Transverse colon (tissue), 4 donors: ENCODE data around the gene TBX18.

ENCODE experiments used
- CTCF ChIP-seq, 5 experiments: fragments of 200-600 bp in 3 of 5; fragments of 450-650 bp in 2 of 5; sonication (generic) in 3 of 5; IDR thresholded peaks; 1 replicate in 2 of 5; 2 replicates in 3 of 5; pipeline ENCODE4 v1.5.1; 2016 to 2017; ENCODE audit warnings: antibody characterized with exemption in 5 of 5, inconsistent platforms in 3 of 5, mild to moderate bottlenecking in 2 of 5, moderate library complexity in 1 of 5
- POLR2A ChIP-seq: fragments of 450-650 bp; IDR thresholded peaks from one replicate; pipeline ENCODE4 v1.6.1; 2016; ENCODE audit warnings: antibody characterized with exemption, mild to moderate bottlenecking, moderate library complexity
- POLR2AphosphoS5 ChIP-seq, 3 donors: sonication (generic); formaldehyde crosslinking; IDR thresholded peaks; one replicate each; pipeline ENCODE4 v1.6.1; 2016; ENCODE audit warnings: antibody characterized with exemption in 3 of 3

- TF ChIP-seq CTCF (IDR thresholded peaks at IDR 0.05) = no peak
- no peak for TF ChIP-seq POLR2A
- no peak for TF ChIP-seq POLR2AphosphoS5 (IDR thresholded peaks at IDR 0.05)
These were observed 15.0 kb upstream of the TBX18 start for GRCh38 chr6:84779380-84779779.
